ENCODE results near the gene FXR2. TPM values are rescaled to one million over a fixed set of nuclear protein-coding genes. Genes with fewer than 3 reads are reported as not detected.

Gene FXR2
- total and polyA plus RNA-seq, 3 experiments from 2014 or later = 20.4 to 45.9 (median 45.7) TPM

DNA sequence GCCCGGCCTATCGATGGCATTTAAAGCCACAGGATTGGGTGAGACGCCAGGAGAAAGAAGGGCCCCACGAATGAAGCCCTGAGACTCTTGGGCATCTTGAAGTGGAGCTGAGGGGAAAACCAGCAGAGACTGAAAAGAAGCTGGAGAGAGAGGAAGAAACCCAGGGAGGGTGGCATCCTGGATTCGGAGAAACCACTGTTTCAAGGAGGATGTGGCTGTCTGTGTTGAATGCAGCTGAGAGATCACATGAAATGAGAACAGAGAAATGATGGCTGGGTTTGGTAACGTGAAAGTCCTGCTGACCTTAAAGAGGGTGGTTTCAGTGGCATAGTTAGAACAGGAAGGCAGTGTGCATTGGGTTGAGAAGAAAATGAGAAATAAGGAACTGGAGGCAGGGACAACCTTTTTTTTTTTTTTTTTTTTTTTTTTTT, 62.1 kb downstream of the FXR2 start:
- POLR2A ChIA-PET = interaction anchor here (0.5 to 0.7 kb wide), 6 partner anchors 21 to 208 kb away, joined by 3 to 10 read pairs (median 4); partner anchors contain the start of gene SAT2

DNA sequence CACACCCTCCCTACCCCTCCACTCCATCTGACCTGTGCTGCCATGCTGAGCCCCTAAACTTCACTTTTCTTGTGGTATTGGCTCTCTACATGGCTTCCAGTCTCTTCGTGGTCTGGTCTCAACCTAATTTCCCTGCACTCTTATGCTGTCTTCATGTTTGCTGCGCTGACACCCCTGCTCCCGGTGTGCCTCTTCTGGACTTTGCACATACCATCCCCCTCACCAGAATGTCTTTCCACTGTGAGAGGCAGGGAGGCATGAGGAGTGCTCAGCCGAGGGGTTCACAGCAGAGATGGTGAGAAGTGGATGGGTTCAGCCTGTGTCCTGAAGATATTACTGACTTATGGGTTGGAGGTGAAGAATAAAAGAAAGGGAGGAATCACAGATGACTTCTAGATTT, 63.3 kb downstream of the FXR2 start:
- CTCF ChIA-PET = interaction anchor here (1.8 to 7.6 kb wide), 2 partner anchors 9 to 37 kb away, joined by 4 to 42 read pairs; partner anchors contain the start of gene SENP3
- peak overlapping the region in 4 of 7 donors; percentile 33 to 77 (median 48) for H3K4me3 Mint-ChIP-seq
- Histone ChIP-seq H3K4me1 (ENCODE audit: insufficient read depth, low read length) (peaks cover 54% of the 10 kb centered on the region), H3K4me3 (ENCODE audit: low read length) (no peak overlapping the region), H3K27ac (ENCODE audit: low read depth, low read length) (no peak overlapping the region), H3K36me3 (ENCODE audit: insufficient read depth, low read length) (no peaks in the 10 kb centered on the region), H3K27me3 (ENCODE audit: insufficient read depth, low read length, poor library complexity, severe bottlenecking) (no peaks in the 10 kb centered on the region), H3K9me3 (ENCODE audit: low read length) (no peaks in the 10 kb centered on the region)
- peaks cover 47 to 63% (median 57%) of the 10 kb centered on the region in 3 donors for H3K4me1 Mint-ChIP-seq
- no peaks in the 10 kb centered on the region for H3K9me3 Mint-ChIP-seq
- peaks cover 0 to 23% (median 4%) of the 10 kb centered on the region in 3 donors for H3K36me3 Mint-ChIP-seq
- POLR2A ChIA-PET = interaction anchor here (0.6 kb wide), 1 partner anchor 46 kb away, joined by 3 read pairs; no protein-coding TSS in a partner anchor
- DNase-seq = no peak
- peaks cover 0 to 2% of the 10 kb centered on the region in 2 donors for H3K27me3 Mint-ChIP-seq
- peak overlapping the region; percentile 53 to 96 (median 73) for H3K27ac Mint-ChIP-seq

More for the DNA sequence above, 62.1 kb downstream of the FXR2 start:
- Histone ChIP-seq H3K4me3 (ENCODE audit: low read length) (no peak overlapping the region), H3K27me3 (ENCODE audit: insufficient read depth, low read length, poor library complexity, severe bottlenecking) (no peaks in the 10 kb centered on the region), H3K9me3 (ENCODE audit: low read length) (no peaks in the 10 kb centered on the region), H3K4me1 (ENCODE audit: insufficient read depth, low read length) (peaks cover 52% of the 10 kb centered on the region), H3K27ac (ENCODE audit: low read depth, low read length) (no peak overlapping the region), H3K36me3 (ENCODE audit: insufficient read depth, low read length) (no peaks in the 10 kb centered on the region)
- peak overlapping the region; percentile 21 to 81 (median 62) for H3K4me3 Mint-ChIP-seq
- H3K9me3 Mint-ChIP-seq = no peaks in the 10 kb centered on the region
- no peaks in the 10 kb centered on the region for H3K27me3 Mint-ChIP-seq
- peaks cover 0 to 26% (median 4%) of the 10 kb centered on the region in 3 donors for H3K36me3 Mint-ChIP-seq
- CTCF ChIA-PET = interaction anchor here (0.6 to 7.6 kb wide), 3 partner anchors 8 to 96 kb away, joined by 3 to 42 read pairs (median 4); partner anchors contain the start of gene SENP3
- H3K4me1 Mint-ChIP-seq = peaks cover 49 to 63% (median 60%) of the 10 kb centered on the region in 3 donors
- peak in 2 of 5 donors; percentile 53 to 75 for DNase-seq
- H3K27ac Mint-ChIP-seq = peak overlapping the region; percentile 77 to 96 (median 90)

DNA sequence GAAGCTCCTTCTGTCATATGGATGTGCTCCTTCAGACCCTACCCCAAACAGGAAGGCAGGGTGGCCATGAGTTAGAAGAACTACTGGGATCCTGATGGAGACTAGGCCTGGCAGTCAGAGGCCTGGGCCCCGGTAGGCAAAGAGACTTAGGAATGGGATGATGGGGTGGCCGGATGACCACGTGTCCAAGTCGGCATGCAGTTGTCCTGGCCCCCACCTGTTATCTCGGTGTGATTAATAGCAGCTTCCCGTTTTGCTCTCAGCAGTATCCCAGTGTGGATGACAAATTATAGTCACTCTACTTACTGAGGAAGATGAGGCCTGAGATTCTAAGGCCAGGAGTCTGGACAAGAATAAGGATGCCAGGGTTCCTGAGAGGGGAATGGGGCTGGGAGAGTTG, 64.4 kb downstream of the FXR2 start:
- H3K36me3 Mint-ChIP-seq = peaks cover 0 to 19% (median 4%) of the 10 kb centered on the region in 3 donors
- Histone ChIP-seq H3K4me1 (ENCODE audit: insufficient read depth, low read length) (peaks cover 51% of the 10 kb centered on the region), H3K4me3 (ENCODE audit: low read length) (no peak overlapping the region), H3K27ac (ENCODE audit: low read depth, low read length) (peak overlapping the region; percentile 38), H3K36me3 (ENCODE audit: insufficient read depth, low read length) (no peaks in the 10 kb centered on the region), H3K27me3 (ENCODE audit: insufficient read depth, low read length, poor library complexity, severe bottlenecking) (no peaks in the 10 kb centered on the region), H3K9me3 (ENCODE audit: low read length) (no peaks in the 10 kb centered on the region)
- peaks cover 43 to 59% (median 52%) of the 10 kb centered on the region in 3 donors for H3K4me1 Mint-ChIP-seq
- ChIA-PET CTCF (interaction anchor here (7.6 kb wide), 1 partner anchor 10 kb away, joined by 42 read pairs; the partner anchor contains the start of gene SENP3), POLR2A (interaction anchor here (1.4 kb wide), 1 partner anchor 10 kb away, joined by 4 read pairs; no protein-coding TSS in a partner anchor)
- peak overlapping the region in 6 of 8 donors; percentile 60 to 97 (median 84) for H3K27ac Mint-ChIP-seq
- H3K9me3 Mint-ChIP-seq = no peaks in the 10 kb centered on the region
- H3K27me3 Mint-ChIP-seq = peaks cover 0 to 2% of the 10 kb centered on the region in 2 donors
- no peak for DNase-seq
- peak overlapping the region; percentile 77 to 90 (median 88) for H3K4me3 Mint-ChIP-seq

DNA sequence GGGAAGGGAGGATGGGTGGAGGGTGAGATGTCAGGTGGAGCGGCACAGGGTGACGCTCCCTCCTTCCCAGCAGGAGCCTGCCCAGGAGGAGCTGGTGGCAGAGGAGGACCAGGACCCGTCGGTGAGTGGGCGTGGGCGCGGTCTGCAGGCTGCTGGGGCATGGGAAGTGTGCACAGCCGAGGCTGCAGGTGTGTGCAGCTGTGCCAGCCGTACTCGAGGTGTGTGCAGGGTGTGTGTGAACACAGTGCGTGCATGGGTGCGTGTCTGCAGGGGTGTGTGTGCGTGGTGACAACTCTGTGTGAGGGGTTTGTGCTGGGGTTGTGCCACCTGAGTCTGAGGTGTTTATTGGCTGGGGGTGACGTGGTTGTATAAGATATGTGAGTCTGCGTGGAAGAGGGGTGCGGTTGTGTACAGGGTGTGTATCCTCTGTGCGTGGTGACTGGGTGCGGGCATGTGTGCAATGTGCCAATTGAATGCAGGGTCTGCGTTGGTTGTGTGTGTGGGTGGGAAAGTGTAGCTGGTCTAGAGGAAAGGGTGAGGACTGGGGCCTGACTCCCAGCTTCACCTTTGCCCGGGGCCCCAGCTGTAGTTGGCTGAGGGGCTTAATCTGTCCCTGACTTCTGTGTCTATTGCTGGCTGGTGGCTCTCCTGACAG, 65.2 kb downstream of the FXR2 start:
- Mint-ChIP-seq H3K27me3 (peaks cover 0 to 2% of the 10 kb centered on the region in 2 donors), H3K27ac (peak overlapping the region; percentile 76 to 97 (median 89)), H3K4me1 (peaks cover 41 to 55% (median 50%) of the 10 kb centered on the region in 3 donors), H3K36me3 (peaks cover 0 to 18% (median 2%) of the 10 kb centered on the region in 3 donors), H3K9me3 (no peaks in the 10 kb centered on the region), H3K4me3 (peak overlapping the region; percentile 77 to 90 (median 88))
- no peaks in the 10 kb centered on the region for H3K9me3 ChIP-seq (ENCODE audit: low read length)
- peak; percentile 12 to 59 (median 27) for DNase-seq
- no peaks in the 10 kb centered on the region for H3K27me3 ChIP-seq (ENCODE audit: insufficient read depth, low read length, poor library complexity, severe bottlenecking)
- H3K4me1 ChIP-seq (ENCODE audit: insufficient read depth, low read length) = peaks cover 48% of the 10 kb centered on the region
- ChIA-PET CTCF (interaction anchor here (7.6 kb wide), 1 partner anchor 11 kb away, joined by 42 read pairs; the partner anchor contains the start of gene SENP3), POLR2A (interaction anchor here (1.4 kb wide), 2 partner anchors 11 to 138 kb away, joined by 3 to 4 read pairs; partner anchors contain the start of gene TP53)
- peak overlapping the region; percentile 90 for H3K4me3 ChIP-seq (ENCODE audit: low read length)
- H3K27ac ChIP-seq (ENCODE audit: low read depth, low read length) = peak overlapping the region; percentile 38
- H3K36me3 ChIP-seq (ENCODE audit: insufficient read depth, low read length) = no peaks in the 10 kb centered on the region

DNA sequence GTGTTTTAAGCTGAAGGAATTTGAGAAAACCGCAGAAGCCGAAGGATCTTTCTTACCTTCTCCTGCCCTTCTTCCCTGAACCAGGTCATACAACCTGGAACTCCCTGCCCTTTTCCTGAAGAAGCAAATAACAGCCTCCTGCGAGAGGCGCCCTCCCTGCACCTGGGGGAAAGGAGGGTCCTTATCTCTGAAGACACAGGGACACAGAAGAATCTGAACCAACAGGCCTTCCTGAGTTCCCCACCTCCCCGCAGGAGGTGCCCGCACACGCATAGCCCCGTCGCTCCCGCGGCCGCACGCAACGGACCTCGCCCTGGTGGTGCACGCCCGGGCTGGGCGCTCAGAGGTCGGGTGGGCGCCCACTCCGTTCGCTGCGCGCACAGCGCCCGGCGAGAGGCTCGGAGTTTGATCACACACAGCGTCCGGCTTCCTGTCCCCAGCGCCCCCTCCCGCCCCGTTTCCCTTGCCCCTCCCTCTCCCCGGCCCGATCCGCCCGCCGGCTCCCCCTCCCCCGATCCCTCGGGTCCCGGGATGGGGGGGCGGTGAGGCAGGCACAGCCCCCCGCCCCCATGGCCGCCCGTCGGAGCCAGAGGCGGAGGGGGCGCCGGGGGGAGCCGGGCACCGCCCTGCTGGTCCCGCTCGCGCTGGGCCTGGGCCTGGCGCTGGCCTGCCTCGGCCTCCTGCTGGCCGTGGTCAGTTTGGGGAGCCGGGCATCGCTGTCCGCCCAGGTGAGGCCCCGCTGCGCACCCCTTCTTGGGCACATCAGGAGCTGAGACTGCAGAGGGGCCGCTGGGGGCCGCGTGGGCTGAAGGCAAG, 65.9 kb downstream of the FXR2 start, which contains the start of gene TNFSF12:
TSS of gene TNFSF12 (plus strand) at position 474 of the 816 bp plus-strand sequence. CDS start at position 570, 96 bp downstream.
- Histone ChIP-seq H3K9me3 (ENCODE audit: low read length) (no peaks in the 10 kb centered on the region), H3K4me3 (ENCODE audit: low read length) (peak within 1 kb of the TSS; percentile 90), H3K27me3 (ENCODE audit: insufficient read depth, low read length, poor library complexity, severe bottlenecking) (no peaks in the 10 kb centered on the region), H3K36me3 (ENCODE audit: insufficient read depth, low read length) (no peaks in the 10 kb centered on the region), H3K4me1 (ENCODE audit: insufficient read depth, low read length) (peaks cover 45% of the 10 kb centered on the region), H3K27ac (ENCODE audit: low read depth, low read length) (peak within 1 kb of the TSS; percentile 45)
- Mint-ChIP-seq H3K4me3 (peak within 1 kb of the TSS; percentile 84 to 94 (median 89)), H3K27me3 (peaks cover 0 to 4% of the 10 kb centered on the region in 2 donors), H3K4me1 (peaks cover 38 to 51% (median 46%) of the 10 kb centered on the region in 3 donors), H3K27ac (peak within 1 kb of the TSS; percentile 76 to 97 (median 93)), H3K36me3 (peaks cover 0 to 16% (median 2%) of the 10 kb centered on the region in 3 donors), H3K9me3 (no peaks in the 10 kb centered on the region)
- CTCF ChIA-PET = interaction anchor here (7.6 kb wide), 1 partner anchor 12 kb away, joined by 42 read pairs; the partner anchor contains the start of gene SENP3
- DNase-seq = peak; percentile 43 to 75 (median 45)
- POLR2A ChIA-PET = interaction anchor here (1.4 kb wide), 2 partner anchors 12 to 139 kb away, joined by 3 to 4 read pairs; partner anchors contain the start of gene TP53

- H3K4me1 ChIP-seq (ENCODE audit: insufficient read depth, low read length) = peaks cover 13% of the 10 kb centered on the region
- H3K4me3 Mint-ChIP-seq = no peak overlapping the region
- H3K27ac Mint-ChIP-seq = no peak overlapping the region
- H3K27me3 ChIP-seq (ENCODE audit: insufficient read depth, low read length, poor library complexity, severe bottlenecking) = no peaks in the 10 kb centered on the region
- POLR2A ChIA-PET = interaction anchor here (0.6 kb wide), 1 partner anchor 91 kb away, joined by 5 read pairs; no protein-coding TSS in a partner anchor
- H3K4me1 Mint-ChIP-seq = peaks cover 13 to 15% (median 14%) of the 10 kb centered on the region in 3 donors
- no peaks in the 10 kb centered on the region for H3K9me3 Mint-ChIP-seq
- H3K36me3 ChIP-seq (ENCODE audit: insufficient read depth, low read length) = no peaks in the 10 kb centered on the region
- no peaks in the 10 kb centered on the region for H3K36me3 Mint-ChIP-seq
- CTCF ChIA-PET = no interaction called here
- peaks cover 0 to 6% of the 10 kb centered on the region in 2 donors for H3K27me3 Mint-ChIP-seq
- no peak overlapping the region for H3K4me3 ChIP-seq (ENCODE audit: low read length)
- H3K27ac ChIP-seq (ENCODE audit: low read depth, low read length) = no peak overlapping the region
- no peaks in the 10 kb centered on the region for H3K9me3 ChIP-seq (ENCODE audit: low read length)
- DNase-seq = no peak
Observed at GRCh38 chr17:7544911-7545310, 69.8 kb downstream of the FXR2 start.

All from CD8-positive, alpha-beta memory T cell (primary cell).